Measurements from ENCODE around the gene IDH3B.

- TF ChIP-seq CTCF (IDR thresholded peaks at IDR 0.05; ENCODE audit: low read depth, low read length) (no peak), EZH2phosphoT487 (IDR thresholded peaks at IDR 0.05; ENCODE audit: low read depth) (no peak)
These were observed 6.3 kb downstream of the IDH3B start for GRCh38 chr20:2657674-2658073.
